Measurements from ENCODE around the gene ZCCHC18. TPM values are rescaled to one million over a fixed set of nuclear protein-coding genes. Genes with fewer than 3 reads are reported as not detected.

ZCCHC18 gene
- total RNA-seq, 4 donors from 2014 or later, result 0.31 to 5.0 (median 1.0) TPM

- no peak for ATAC-seq (ENCODE audit: low FRiP score)
Measured at GRCh38 chrX:104113222-104113965, 1.1 kb downstream of the ZCCHC18 start.

GRCh38 chrX:104117759-104118158 is 5.4 kb downstream of the ZCCHC18 start:
- no peak for DNase-seq (ENCODE audit: low spot score)
- no peak for ATAC-seq (ENCODE audit: low FRiP score)
- TF ChIP-seq CTCF (IDR thresholded peaks at IDR 0.05), result no peak

More at GRCh38 chrX:104113222-104113965, 1.1 kb downstream of the ZCCHC18 start:
- TF ChIP-seq CTCF (IDR thresholded peaks at IDR 0.05), result no peak
- no peak for DNase-seq (ENCODE audit: low spot score)

DNA sequence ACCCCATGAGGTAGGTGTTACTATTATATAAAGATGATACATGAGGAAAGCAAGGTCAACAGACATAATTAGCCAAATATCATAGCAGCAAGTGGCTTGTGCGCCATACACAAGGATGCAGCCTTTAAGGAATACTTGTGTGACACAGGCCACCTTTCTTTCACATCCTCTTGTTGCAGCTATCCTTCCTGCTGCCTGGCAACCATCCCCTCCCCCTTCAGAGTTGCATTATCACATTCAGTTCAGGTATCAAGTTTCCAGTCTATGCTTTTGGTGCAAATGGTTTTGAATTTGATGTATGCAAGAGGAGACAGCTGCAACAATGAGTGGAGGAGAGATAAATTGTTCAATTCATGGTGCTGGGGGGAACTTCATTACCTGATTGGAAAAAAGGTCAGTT is 6.4 kb downstream of the ZCCHC18 start:
- TF ChIP-seq CTCF (IDR thresholded peaks at IDR 0.05), result no peak
- no peak for ATAC-seq (ENCODE audit: low FRiP score)
- DNase-seq (ENCODE audit: low spot score), result no peak

GRCh38 chrX:104122829-104123228 is 10.5 kb downstream of the ZCCHC18 start:
- TF ChIP-seq CTCF (IDR thresholded peaks at IDR 0.05), result no peak
- DNase-seq (ENCODE audit: low spot score), result no peak
- ATAC-seq (ENCODE audit: low FRiP score), result no peak

GRCh38 chrX:104126856-104127255 is 14.5 kb downstream of the ZCCHC18 start:
- TF ChIP-seq CTCF (IDR thresholded peaks at IDR 0.05), result no peak
- DNase-seq (ENCODE audit: low spot score), result no peak
- ATAC-seq (ENCODE audit: low FRiP score), result no peak

DNA sequence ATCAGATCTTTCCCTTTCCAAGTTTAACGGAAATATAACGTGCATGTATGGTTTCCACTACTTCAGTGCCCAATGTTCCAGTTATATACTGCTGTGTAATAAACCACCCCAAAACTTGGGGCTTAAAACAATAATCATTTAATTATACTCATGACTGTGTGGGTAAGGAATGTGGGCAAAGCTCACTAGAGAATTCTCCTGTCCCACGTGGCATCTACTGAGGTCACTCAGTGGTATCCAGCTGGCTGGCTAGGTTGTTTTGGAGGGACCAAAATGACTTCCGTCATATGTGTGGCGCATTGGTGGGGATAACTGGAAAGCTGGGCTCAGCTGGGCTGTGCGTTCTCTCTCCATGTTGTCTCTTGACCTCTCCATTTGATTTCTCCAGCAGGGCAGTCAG is 18.5 kb downstream of the ZCCHC18 start:
- ATAC-seq (ENCODE audit: low FRiP score), result no peak
- no peak for TF ChIP-seq CTCF (IDR thresholded peaks at IDR 0.05)
- DNase-seq (ENCODE audit: low spot score), result no peak

DNA sequence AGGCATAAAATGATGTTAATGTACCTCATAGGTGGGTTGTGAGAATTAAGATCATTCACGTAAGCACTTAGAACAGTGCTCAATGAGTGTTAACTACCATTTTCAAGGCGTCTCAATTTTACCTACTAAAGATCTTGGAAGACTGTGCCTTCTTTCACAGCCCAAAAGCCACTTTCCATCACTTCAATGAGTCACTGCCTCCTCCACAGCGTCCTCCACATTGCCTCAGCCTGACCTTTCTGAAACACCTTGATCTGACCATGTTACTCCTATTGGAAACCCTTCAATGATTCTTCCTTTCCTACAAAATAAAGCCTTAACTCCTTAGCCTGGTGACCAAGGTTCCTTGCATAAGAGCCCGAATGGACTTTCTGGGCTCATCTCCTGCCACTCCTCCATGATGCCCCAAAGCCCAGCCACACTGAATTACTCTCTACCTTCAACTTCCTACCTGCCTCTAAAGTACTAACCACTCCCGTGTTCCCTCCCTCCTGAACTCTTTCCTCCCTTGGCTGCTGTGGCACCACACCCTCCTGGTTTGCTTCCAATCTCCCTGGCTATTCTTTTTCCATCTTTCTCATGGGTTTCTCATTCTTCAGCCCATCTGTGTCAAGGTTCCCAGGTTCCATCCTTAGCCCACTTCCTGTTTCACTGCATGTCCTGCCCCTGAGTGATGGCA is 22.4 kb downstream of the ZCCHC18 start:
- no peak for TF ChIP-seq CTCF (IDR thresholded peaks at IDR 0.05)
- ATAC-seq (ENCODE audit: low FRiP score), result no peak
- DNase-seq (ENCODE audit: low spot score), result no peak

Data from omental fat pad (tissue), 4 donors.